Neural progenitor cell (in vitro differentiated cells): Measurements from ENCODE around the gene RPS6KA3. TPM values are rescaled to one million over a fixed set of nuclear protein-coding genes. Genes with fewer than 3 reads are reported as not detected.

Experiments used
- DNase-seq: peaks from one replicate; pipeline ENCODE4 v3.0.0-alpha.2; 2016; ENCODE audit warnings: low spot score
- H2AFZ ChIP-seq: fragments of 200-600 bp; sonication (generic); replicated peaks from 2 replicates; pipeline ENCODE4 v1.6.1; 2016; ENCODE audit warnings: antibody characterized with exemption
- H3F3A ChIP-seq: fragments of 200-600 bp; sonication (generic); 2 replicates; pipeline ENCODE4 v1.6.1; 2016; ENCODE audit warnings: antibody characterized with exemption, low read depth
- H3K27ac ChIP-seq: fragments of 200-600 bp; sonication (generic); 2 replicates; pipeline ENCODE4 v1.5.1; 2016; ENCODE audit warnings: mild to moderate bottlenecking
- H3K27me3 ChIP-seq: fragments of 200-600 bp; sonication (generic); 2 replicates; pipeline ENCODE4 v1.6.1; 2016; ENCODE audit warnings: mild to moderate bottlenecking, moderate library complexity
- H3K36me3 ChIP-seq: fragments of 200-600 bp; sonication (generic); 2 replicates; pipeline ENCODE4 v1.5.1; 2016
- H3K4me1 ChIP-seq: fragments of 200-600 bp; sonication (generic); 2 replicates; pipeline ENCODE4 v1.6.1; 2016; ENCODE audit warnings: mixed run types
- H3K4me2 ChIP-seq: fragments of 200-600 bp; sonication (generic); 2 replicates; pipeline ENCODE4 v1.6.1; 2016
- H3K4me3 ChIP-seq: fragments of 200-600 bp; sonication (generic); 2 replicates; pipeline ENCODE4 v1.5.1; 2016
- H3K79me2 ChIP-seq: fragments of 200-600 bp; sonication (generic); 2 replicates; pipeline ENCODE4 v1.6.1; 2016; ENCODE audit warnings: low read depth
- H3K9ac ChIP-seq: fragments of 200-600 bp; sonication (generic); 2 replicates; pipeline ENCODE4 v1.6.1; 2016
- H3K9me3 ChIP-seq: fragments of 200-600 bp; sonication (generic); 2 replicates; pipeline ENCODE4 v1.5.1; 2016; ENCODE audit warnings: low read depth
- H4K20me1 ChIP-seq: fragments of 200-600 bp; sonication (generic); 2 replicates; pipeline ENCODE4 v1.6.1; 2016; ENCODE audit warnings: low read depth
- H3K27ac Mint-ChIP-seq: 3 replicates; pipeline ENCODE4 v1.8.0; 2021; ENCODE audit warnings: mixed read lengths
- H3K27me3 Mint-ChIP-seq: 2 replicates; pipeline ENCODE4 v1.8.0; 2022; ENCODE audit warnings: low read depth, mild to moderate bottlenecking, inconsistent platforms, moderate library complexity, mixed read lengths; ENCODE audit not compliant: insufficient read depth
- H3K36me3 Mint-ChIP-seq: 3 replicates; pipeline ENCODE4 v1.8.0; 2021; ENCODE audit warnings: mixed read lengths
- H3K4me1 Mint-ChIP-seq: 3 replicates; pipeline ENCODE4 v1.8.0; 2021; ENCODE audit warnings: mixed read lengths
- H3K4me3 Mint-ChIP-seq: 3 replicates; pipeline ENCODE4 v1.8.0; 2021; ENCODE audit warnings: mild to moderate bottlenecking, moderate library complexity, mixed read lengths
- H3K9me3 Mint-ChIP-seq: 3 replicates; pipeline ENCODE4 v1.8.0; 2020; ENCODE audit warnings: mixed read lengths
- EZH2 ChIP-seq: fragments of 200-600 bp; sonication (generic); IDR thresholded peaks from 2 replicates; pipeline ENCODE4 v1.6.1; 2017; ENCODE audit warnings: antibody characterized with exemption, mild to moderate bottlenecking, moderate library complexity
- EZH2phosphoT487 ChIP-seq: fragments of 200-600 bp; sonication (generic); IDR thresholded peaks from 2 replicates; pipeline ENCODE4 v1.6.1; 2017; ENCODE audit warnings: antibody characterized with exemption
- total RNA-seq: library from RNA; depleted of rRNA; stranded (reverse); fragments of >200 nt; gene quantifications from 2 replicates; pipeline ENCODE4 v1.2.3, GENCODE V29; 2015; ENCODE audit warnings: low replicate concordance
- TF ChIP-seq, protein P1 (sequence below): fragments of 200-600 bp; sonication (generic); IDR thresholded peaks from 2 replicates; pipeline ENCODE4 v1.5.1; 2017; ENCODE audit warnings: antibody characterized with exemption, mild to moderate bottlenecking

Gene RPS6KA3
- total RNA-seq, 1 donor from 2014 or later: 32.2 TPM

DNA sequence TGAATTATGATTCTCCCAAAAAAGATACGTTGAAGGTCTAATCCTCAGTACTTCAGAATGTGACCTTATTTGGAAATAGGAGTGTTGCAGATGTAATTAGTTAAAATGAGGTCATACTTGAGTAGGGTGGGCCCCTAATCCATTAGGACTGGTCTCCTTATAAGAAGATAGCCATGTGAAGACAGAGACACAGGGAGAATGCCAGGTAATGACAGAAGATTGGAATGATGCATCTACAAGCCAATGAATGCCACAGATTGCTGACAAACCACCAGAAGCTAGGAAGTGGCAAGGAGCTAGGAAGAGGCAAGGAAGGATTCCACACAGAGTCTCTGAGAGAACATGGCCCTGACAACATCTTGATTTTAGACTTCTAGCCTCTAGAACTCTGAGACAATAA lies 7.4 kb upstream of the RPS6KA3 start:
- no peaks in the 10 kb centered on the region for H3K36me3 ChIP-seq
- H2AFZ ChIP-seq: no peak overlapping the region
- Mint-ChIP-seq H3K4me3 (no peak overlapping the region), H3K27me3 (peaks cover 3% of the 10 kb centered on the region), H3K4me1 (no peaks in the 10 kb centered on the region), H3K27ac (no peak overlapping the region), H3K36me3 (no peaks in the 10 kb centered on the region), H3K9me3 (peaks cover 21% of the 10 kb centered on the region)
- H3K79me2 ChIP-seq: no peaks in the 10 kb centered on the region
- H3K9me3 ChIP-seq: peaks cover 6% of the 10 kb centered on the region
- no peak for DNase-seq
- H3F3A ChIP-seq: no peaks in the 10 kb centered on the region
- no peak overlapping the region for H3K9ac ChIP-seq
- peaks cover 33% of the 10 kb centered on the region for H3K27me3 ChIP-seq
- H4K20me1 ChIP-seq: no peaks in the 10 kb centered on the region
- TF ChIP-seq, protein P1, sequence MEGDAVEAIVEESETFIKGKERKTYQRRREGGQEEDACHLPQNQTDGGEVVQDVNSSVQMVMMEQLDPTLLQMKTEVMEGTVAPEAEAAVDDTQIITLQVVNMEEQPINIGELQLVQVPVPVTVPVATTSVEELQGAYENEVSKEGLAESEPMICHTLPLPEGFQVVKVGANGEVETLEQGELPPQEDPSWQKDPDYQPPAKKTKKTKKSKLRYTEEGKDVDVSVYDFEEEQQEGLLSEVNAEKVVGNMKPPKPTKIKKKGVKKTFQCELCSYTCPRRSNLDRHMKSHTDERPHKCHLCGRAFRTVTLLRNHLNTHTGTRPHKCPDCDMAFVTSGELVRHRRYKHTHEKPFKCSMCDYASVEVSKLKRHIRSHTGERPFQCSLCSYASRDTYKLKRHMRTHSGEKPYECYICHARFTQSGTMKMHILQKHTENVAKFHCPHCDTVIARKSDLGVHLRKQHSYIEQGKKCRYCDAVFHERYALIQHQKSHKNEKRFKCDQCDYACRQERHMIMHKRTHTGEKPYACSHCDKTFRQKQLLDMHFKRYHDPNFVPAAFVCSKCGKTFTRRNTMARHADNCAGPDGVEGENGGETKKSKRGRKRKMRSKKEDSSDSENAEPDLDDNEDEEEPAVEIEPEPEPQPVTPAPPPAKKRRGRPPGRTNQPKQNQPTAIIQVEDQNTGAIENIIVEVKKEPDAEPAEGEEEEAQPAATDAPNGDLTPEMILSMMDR: no peak
- no peak for TF ChIP-seq EZH2phosphoT487
- TF ChIP-seq EZH2: no peak
- H3K4me3 ChIP-seq: no peak overlapping the region
- H3K4me2 ChIP-seq: no peak overlapping the region
- H3K4me1 ChIP-seq: no peaks in the 10 kb centered on the region
- no peak overlapping the region for H3K27ac ChIP-seq

DNA sequence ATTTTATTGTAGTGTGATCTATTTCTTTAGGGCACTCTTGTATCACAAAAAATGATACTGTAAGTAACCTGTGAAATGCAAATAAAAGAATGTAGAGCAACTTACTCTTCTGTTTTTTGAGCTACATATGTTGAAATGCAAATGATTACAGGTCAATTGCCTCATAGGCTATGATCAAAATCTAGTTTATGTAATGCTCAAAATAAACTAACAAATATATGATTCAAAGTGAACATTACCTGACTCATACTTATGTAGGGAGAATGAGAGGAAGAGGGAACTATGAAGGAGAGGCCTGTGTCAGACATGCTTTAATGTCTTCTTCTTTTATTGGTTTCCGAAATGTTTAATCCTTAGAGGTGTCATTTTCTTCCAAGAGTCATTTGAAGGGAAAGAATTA lies 5.0 kb upstream of the RPS6KA3 start:
- Mint-ChIP-seq H3K27me3 (peaks cover 6% of the 10 kb centered on the region), H3K4me3 (no peak overlapping the region), H3K9me3 (peaks cover 2% of the 10 kb centered on the region), H3K27ac (no peak overlapping the region), H3K4me1 (no peaks in the 10 kb centered on the region), H3K36me3 (no peaks in the 10 kb centered on the region)
- H3K36me3 ChIP-seq: no peaks in the 10 kb centered on the region
- no peak overlapping the region for H2AFZ ChIP-seq
- TF ChIP-seq, protein P1: no peak
- TF ChIP-seq EZH2phosphoT487: no peak
- TF ChIP-seq EZH2: no peak
- no peak for DNase-seq
- H3K4me1 ChIP-seq: no peaks in the 10 kb centered on the region
- no peaks in the 10 kb centered on the region for H3K79me2 ChIP-seq
- no peaks in the 10 kb centered on the region for H4K20me1 ChIP-seq
- no peaks in the 10 kb centered on the region for H3K9me3 ChIP-seq
- H3K4me2 ChIP-seq: no peak overlapping the region
- no peak overlapping the region for H3K4me3 ChIP-seq
- H3K27me3 ChIP-seq: peaks cover 46% of the 10 kb centered on the region
- H3F3A ChIP-seq: peaks cover 4% of the 10 kb centered on the region
- H3K27ac ChIP-seq: no peak overlapping the region
- H3K9ac ChIP-seq: no peak overlapping the region

DNA sequence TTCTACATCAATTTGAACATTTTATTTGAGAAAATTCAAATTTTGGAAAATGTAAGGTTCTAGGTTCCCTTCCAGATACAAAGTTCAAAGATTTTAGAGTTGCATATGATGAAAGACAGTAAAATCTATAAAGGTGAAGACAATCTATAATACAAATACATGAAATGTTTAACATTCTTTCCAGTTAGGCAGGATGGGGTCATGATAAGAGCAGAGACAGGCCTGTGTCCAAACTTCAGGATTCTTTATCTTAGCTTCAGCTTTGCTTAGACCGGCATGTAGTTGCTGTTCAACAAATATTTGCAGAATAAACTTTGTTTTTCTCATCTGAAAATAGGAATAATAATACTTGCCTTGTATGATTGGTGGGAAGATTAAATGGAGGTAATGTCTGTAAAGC lies 4.5 kb upstream of the RPS6KA3 start:
- Histone ChIP-seq H3K27me3 (peaks cover 46% of the 10 kb centered on the region), H3K4me3 (no peak overlapping the region), H3K4me1 (no peaks in the 10 kb centered on the region), H3K9me3 (no peaks in the 10 kb centered on the region), H2AFZ (no peak overlapping the region), H3F3A (peaks cover 4% of the 10 kb centered on the region), H3K79me2 (peaks cover 1% of the 10 kb centered on the region), H3K27ac (no peak overlapping the region), H3K36me3 (no peaks in the 10 kb centered on the region), H3K4me2 (no peak overlapping the region), H3K9ac (no peak overlapping the region), H4K20me1 (no peaks in the 10 kb centered on the region)
- Mint-ChIP-seq H3K4me1 (no peaks in the 10 kb centered on the region), H3K27ac (no peak overlapping the region), H3K27me3 (peaks cover 6% of the 10 kb centered on the region), H3K9me3 (no peaks in the 10 kb centered on the region), H3K4me3 (no peak overlapping the region), H3K36me3 (no peaks in the 10 kb centered on the region)
- no peak for DNase-seq
- TF ChIP-seq EZH2 (no peak), EZH2phosphoT487 (no peak)
- TF ChIP-seq, protein P1: no peak

DNA sequence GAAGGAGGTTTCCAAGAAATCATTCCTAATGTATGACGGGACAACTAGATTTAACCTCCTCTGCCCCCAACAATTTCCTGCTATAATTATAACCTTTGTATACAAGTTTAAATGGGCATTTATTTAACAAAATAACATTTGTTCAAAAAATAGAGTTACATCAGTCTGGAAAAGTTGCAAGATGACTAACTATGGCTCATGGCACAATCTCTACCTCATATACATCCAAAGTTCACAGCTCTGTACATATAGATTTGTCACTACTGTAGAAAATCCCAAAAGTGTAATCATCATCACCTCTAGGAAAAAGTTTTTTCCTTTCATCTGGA lies 3.8 kb upstream of the RPS6KA3 start:
- Histone ChIP-seq H3K4me2 (no peak overlapping the region), H3K79me2 (peaks cover 8% of the 10 kb centered on the region), H3F3A (peaks cover 4% of the 10 kb centered on the region), H3K9ac (no peak overlapping the region), H3K4me3 (no peak overlapping the region), H3K27ac (no peak overlapping the region), H2AFZ (no peak overlapping the region), H3K4me1 (no peaks in the 10 kb centered on the region), H3K27me3 (peaks cover 46% of the 10 kb centered on the region), H3K36me3 (no peaks in the 10 kb centered on the region), H3K9me3 (no peaks in the 10 kb centered on the region), H4K20me1 (peaks cover under 1% of the 10 kb centered on the region)
- no peak overlapping the region for H3K27ac Mint-ChIP-seq
- no peaks in the 10 kb centered on the region for H3K9me3 Mint-ChIP-seq
- no peaks in the 10 kb centered on the region for H3K36me3 Mint-ChIP-seq
- TF ChIP-seq EZH2phosphoT487 (no peak), EZH2 (no peak)
- TF ChIP-seq, protein P1: no peak
- no peak for DNase-seq
- H3K27me3 Mint-ChIP-seq: peaks cover 5% of the 10 kb centered on the region
- no peak overlapping the region for H3K4me3 Mint-ChIP-seq
- H3K4me1 Mint-ChIP-seq: no peaks in the 10 kb centered on the region
